ENCODE data around the gene AK1. TPM values are rescaled to one million over a fixed set of nuclear protein-coding genes. Genes with fewer than 3 reads are reported as not detected.

Gene AK1
- total and polyA plus RNA-seq, 2 of the 8 experiments (the other 6 are each of a cell fraction or from before 2014, with no cell fraction given), result 37.9 to 39.2 TPM

DNA sequence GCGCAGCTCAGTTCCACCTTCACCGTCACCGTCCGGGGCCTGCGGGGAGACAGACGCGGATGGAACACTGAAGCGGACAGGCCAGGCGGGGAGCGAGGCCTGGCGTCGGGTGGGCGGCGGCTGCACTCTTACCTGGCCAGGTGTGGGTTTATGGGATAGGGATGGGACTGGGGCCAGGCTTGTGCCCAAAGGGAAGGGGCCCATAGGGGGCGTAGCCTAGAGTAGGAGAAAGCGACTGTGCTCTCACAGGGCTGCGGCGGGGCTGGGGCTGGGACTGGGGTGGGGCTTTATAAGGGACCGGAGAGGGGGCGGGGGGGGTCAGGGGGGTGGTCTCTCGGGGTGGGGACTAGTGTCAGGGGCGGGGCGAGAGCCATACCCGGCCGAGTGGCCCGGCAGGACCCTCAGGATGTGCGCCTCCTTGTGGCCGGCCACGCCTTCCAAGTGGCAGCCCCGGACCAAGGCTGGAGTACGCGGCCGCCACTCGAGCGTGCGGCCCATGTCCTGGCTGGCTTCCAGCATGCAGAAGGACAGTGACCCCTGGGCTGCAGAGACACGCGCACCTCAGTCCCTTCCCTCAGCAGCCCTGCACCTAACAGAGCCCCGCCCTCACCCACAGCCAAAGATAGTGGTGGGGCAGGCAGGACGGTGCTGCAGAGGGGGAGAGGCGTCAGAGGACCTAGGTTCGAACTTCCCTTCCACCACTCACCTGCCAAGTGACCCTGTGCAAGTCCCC, 52.0 kb downstream of the AK1 start (continued):
- TF ChIP-seq KDM5A (IDR thresholded peaks at IDR 0.05; ENCODE audit: low read length) (no peak), TBP (IDR thresholded peaks at IDR 0.05; ENCODE audit: low read depth, low read length) (peak; percentile 48; the same call in 1 of the 2 replicates), CHD1 (IDR thresholded peaks at IDR 0.05; ENCODE audit: low read depth, low read length) (no peak), POLR2AphosphoS5 (IDR thresholded peaks at IDR 0.05; ENCODE audit: low read depth, low read length) (peak; percentile 74; the same call in 1 of the 2 replicates), EZH2 (IDR thresholded peaks at IDR 0.05; ENCODE audit: low read depth, low read length, severe bottlenecking) (no peak), CBX5 (IDR thresholded peaks at IDR 0.05; ENCODE audit: low read depth, low read length) (no peak), TAF1 (IDR thresholded peaks at IDR 0.05; ENCODE audit: low read depth, low read length) (0 out of 2 replicates have a peak, but pooled peaks have one; percentile 36), MAFK (IDR thresholded peaks at IDR 0.05; ENCODE audit: low read depth, low read length) (no peak), KDM1A (IDR thresholded peaks at IDR 0.05; ENCODE audit: borderline replicate concordance, low read length) (no peak), SIX5 (IDR thresholded peaks at IDR 0.05; ENCODE audit: low read depth, low read length) (no peak), CHD2 (IDR thresholded peaks at IDR 0.05; ENCODE audit: low read length) (no peak), YY1 (IDR thresholded peaks at IDR 0.05; ENCODE audit: low read depth, low read length) (no peak), HDAC2 (IDR thresholded peaks at IDR 0.05; ENCODE audit: borderline replicate concordance in 1 of 2, low read depth in 2 of 2, low read length in 2 of 2) (0 out of 4 replicates have a peak, but pooled peaks of 1 of the 2 experiments have one; percentile 10), GABPA (IDR thresholded peaks at IDR 0.05; ENCODE audit: borderline replicate concordance, insufficient read depth, low read length) (no peak), BCL11A (IDR thresholded peaks at IDR 0.05; ENCODE audit: low read depth in 2 of 2, low read length in 2 of 2) (no peak), RNF2 (IDR thresholded peaks at IDR 0.05; ENCODE audit: borderline replicate concordance, low read depth, low read length, missing control alignments, poor library complexity, severe bottlenecking) (no peak), ASH2L (IDR thresholded peaks at IDR 0.05; ENCODE audit: low read length) (no peak), SRF (IDR thresholded peaks at IDR 0.05; ENCODE audit: low read depth, low read length) (no peak)
- TF ChIP-seq, protein P1, sequence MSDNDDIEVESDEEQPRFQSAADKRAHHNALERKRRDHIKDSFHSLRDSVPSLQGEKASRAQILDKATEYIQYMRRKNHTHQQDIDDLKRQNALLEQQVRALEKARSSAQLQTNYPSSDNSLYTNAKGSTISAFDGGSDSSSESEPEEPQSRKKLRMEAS (IDR thresholded peaks at IDR 0.05), result no peak
- TF ChIP-seq, protein P2, sequence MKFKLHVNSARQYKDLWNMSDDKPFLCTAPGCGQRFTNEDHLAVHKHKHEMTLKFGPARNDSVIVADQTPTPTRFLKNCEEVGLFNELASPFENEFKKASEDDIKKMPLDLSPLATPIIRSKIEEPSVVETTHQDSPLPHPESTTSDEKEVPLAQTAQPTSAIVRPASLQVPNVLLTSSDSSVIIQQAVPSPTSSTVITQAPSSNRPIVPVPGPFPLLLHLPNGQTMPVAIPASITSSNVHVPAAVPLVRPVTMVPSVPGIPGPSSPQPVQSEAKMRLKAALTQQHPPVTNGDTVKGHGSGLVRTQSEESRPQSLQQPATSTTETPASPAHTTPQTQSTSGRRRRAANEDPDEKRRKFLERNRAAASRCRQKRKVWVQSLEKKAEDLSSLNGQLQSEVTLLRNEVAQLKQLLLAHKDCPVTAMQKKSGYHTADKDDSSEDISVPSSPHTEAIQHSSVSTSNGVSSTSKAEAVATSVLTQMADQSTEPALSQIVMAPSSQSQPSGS (IDR thresholded peaks at IDR 0.05; ENCODE audit: low read length), result no peak
- TF ChIP-seq, protein P3, sequence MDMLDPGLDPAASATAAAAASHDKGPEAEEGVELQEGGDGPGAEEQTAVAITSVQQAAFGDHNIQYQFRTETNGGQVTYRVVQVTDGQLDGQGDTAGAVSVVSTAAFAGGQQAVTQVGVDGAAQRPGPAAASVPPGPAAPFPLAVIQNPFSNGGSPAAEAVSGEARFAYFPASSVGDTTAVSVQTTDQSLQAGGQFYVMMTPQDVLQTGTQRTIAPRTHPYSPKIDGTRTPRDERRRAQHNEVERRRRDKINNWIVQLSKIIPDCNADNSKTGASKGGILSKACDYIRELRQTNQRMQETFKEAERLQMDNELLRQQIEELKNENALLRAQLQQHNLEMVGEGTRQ (IDR thresholded peaks at IDR 0.05; ENCODE audit: low read length), result no peak

Data from H1 (cell line).